ENCODE results near the gene AATK.

AATK gene

GRCh38 chr17:81181811-81182185 is 15.8 kb upstream of the AATK start:
- no peak for DNase-seq (ENCODE audit: low spot score)
- TF ChIP-seq CTCF (IDR thresholded peaks at IDR 0.05; ENCODE audit: extremely low read depth, missing control alignments) = no peak

- no peak for TF ChIP-seq CTCF (IDR thresholded peaks at IDR 0.05; ENCODE audit: extremely low read depth, missing control alignments)
- no peak for DNase-seq (ENCODE audit: low spot score)
Measured at GRCh38 chr17:81180836-81181810, 15.1 kb upstream of the AATK start.

- no peak for DNase-seq (ENCODE audit: low spot score)
- no peak for TF ChIP-seq CTCF (IDR thresholded peaks at IDR 0.05; ENCODE audit: extremely low read depth, missing control alignments)
Measured at GRCh38 chr17:81179861-81180260, 13.8 kb upstream of the AATK start.

GRCh38 chr17:81179220-81179619 is 13.2 kb upstream of the AATK start:
- TF ChIP-seq CTCF (IDR thresholded peaks at IDR 0.05; ENCODE audit: extremely low read depth, missing control alignments) = no peak
- DNase-seq (ENCODE audit: low spot score) = no peak

GRCh38 chr17:81178136-81179091 is 12.4 kb upstream of the AATK start:
- no peak for DNase-seq (ENCODE audit: low spot score)
- TF ChIP-seq CTCF (IDR thresholded peaks at IDR 0.05; ENCODE audit: extremely low read depth, missing control alignments) = no peak

- no peak for TF ChIP-seq CTCF (IDR thresholded peaks at IDR 0.05; ENCODE audit: extremely low read depth, missing control alignments)
- no peak for DNase-seq (ENCODE audit: low spot score)
Measured at GRCh38 chr17:81176666-81177065, 10.6 kb upstream of the AATK start.

- DNase-seq (ENCODE audit: low spot score) = no peak
- no peak for TF ChIP-seq CTCF (IDR thresholded peaks at IDR 0.05; ENCODE audit: extremely low read depth, missing control alignments)
Measured at GRCh38 chr17:81173762-81174155, 7.7 kb upstream of the AATK start.

Measured in GM20000 (cell line).